Duodenal mucosa (tissue), 2 donors: Measurements from ENCODE around the gene PDZD4.

Experiments
- H3K27ac ChIP-seq: one replicate; pipeline ENCODE4 v1.7.0; 2013; ENCODE audit warnings: low read depth, low read length
- H3K27me3 ChIP-seq, 2 donors: one replicate each; pipeline ENCODE4 v1.7.0; 2013; ENCODE audit warnings: low read length in 2 of 2, control low read depth in 1 of 2; ENCODE audit not compliant: insufficient read depth in 2 of 2, control insufficient read depth in 1 of 2
- H3K36me3 ChIP-seq, 2 donors: one replicate each; pipeline ENCODE4 v1.7.0; 2013; ENCODE audit warnings: low read length in 2 of 2, control low read depth in 1 of 2; ENCODE audit not compliant: insufficient read depth in 2 of 2, control insufficient read depth in 1 of 2
- H3K4me1 ChIP-seq, 2 donors: one replicate each; pipeline ENCODE4 v1.7.0; 2013; ENCODE audit warnings: low read length in 2 of 2, control low read depth in 1 of 2; ENCODE audit not compliant: insufficient read depth in 2 of 2, control insufficient read depth in 1 of 2
- H3K4me3 ChIP-seq, 2 donors: one replicate each; pipeline ENCODE4 v1.7.0; 2013; ENCODE audit warnings: low read length in 2 of 2, low read depth in 1 of 2
- H3K9ac ChIP-seq, 2 donors: one replicate each; pipeline ENCODE4 v1.7.0; 2013; ENCODE audit warnings: low read length in 2 of 2, low read depth in 1 of 2
- H3K9me3 ChIP-seq, 2 donors: one replicate each; pipeline ENCODE4 v1.7.0; 2013; ENCODE audit warnings: low read length in 2 of 2, control low read depth in 1 of 2; ENCODE audit not compliant: control insufficient read depth in 1 of 2

PDZD4 gene

GRCh38 chrX:153765138-153766079 is 64.9 kb downstream of the PDZD4 start:
- no peaks in the 10 kb centered on the region for H3K36me3 ChIP-seq
- no peaks in the 10 kb centered on the region for H3K27me3 ChIP-seq
- H3K4me1 ChIP-seq, result peaks cover 0 to 7% of the 10 kb centered on the region in 2 donors
- H3K27ac ChIP-seq, result no peak overlapping the region
- no peaks in the 10 kb centered on the region for H3K9me3 ChIP-seq
- no peak overlapping the region for H3K9ac ChIP-seq
- no peak overlapping the region for H3K4me3 ChIP-seq

- Histone ChIP-seq H3K36me3 (no peaks in the 10 kb centered on the region), H3K27me3 (no peaks in the 10 kb centered on the region), H3K4me1 (peaks cover 0 to 7% of the 10 kb centered on the region in 2 donors), H3K4me3 (no peak overlapping the region), H3K9me3 (no peaks in the 10 kb centered on the region), H3K27ac (no peak overlapping the region), H3K9ac (no peak overlapping the region)
Measured at GRCh38 chrX:153764786-153765137, 65.6 kb downstream of the PDZD4 start.

GRCh38 chrX:153763989-153764755 is 66.2 kb downstream of the PDZD4 start, which contains the start of gene PLXNB3:
Gene PLXNB3, plus strand, starts transcription at chrX:153764249. Its CDS starts 1,287 bp downstream, at chrX:153765536.
- no peaks in the 10 kb centered on the region for H3K36me3 ChIP-seq
- no peak within 1 kb of the TSS for H3K4me3 ChIP-seq
- H3K27ac ChIP-seq, result no peak within 1 kb of the TSS
- H3K9ac ChIP-seq, result no peak within 1 kb of the TSS
- H3K4me1 ChIP-seq, result peaks cover 0 to 7% of the 10 kb centered on the region in 2 donors
- no peaks in the 10 kb centered on the region for H3K27me3 ChIP-seq
- no peaks in the 10 kb centered on the region for H3K9me3 ChIP-seq

- Histone ChIP-seq H3K9ac (no peak overlapping the region), H3K4me3 (no peak overlapping the region), H3K27me3 (no peaks in the 10 kb centered on the region), H3K27ac (no peak overlapping the region), H3K4me1 (peaks cover 0 to 7% of the 10 kb centered on the region in 2 donors), H3K9me3 (no peaks in the 10 kb centered on the region), H3K36me3 (no peaks in the 10 kb centered on the region)
Measured at GRCh38 chrX:153763298-153763932, 66.9 kb downstream of the PDZD4 start.

GRCh38 chrX:153762626-153763173 is 67.6 kb downstream of the PDZD4 start:
- Histone ChIP-seq H3K27me3 (no peaks in the 10 kb centered on the region), H3K4me3 (no peak overlapping the region), H3K27ac (no peak overlapping the region), H3K9ac (no peak overlapping the region), H3K36me3 (no peaks in the 10 kb centered on the region), H3K4me1 (peaks cover 0 to 7% of the 10 kb centered on the region in 2 donors), H3K9me3 (no peaks in the 10 kb centered on the region)

- Histone ChIP-seq H3K27ac (no peak overlapping the region), H3K4me1 (peaks cover 0 to 7% of the 10 kb centered on the region in 2 donors), H3K36me3 (no peaks in the 10 kb centered on the region), H3K9me3 (no peaks in the 10 kb centered on the region), H3K27me3 (no peaks in the 10 kb centered on the region), H3K4me3 (no peak overlapping the region), H3K9ac (no peak overlapping the region)
Measured at GRCh38 chrX:153761863-153762262, 68.5 kb downstream of the PDZD4 start.

- H3K27ac ChIP-seq, result no peak overlapping the region
- H3K27me3 ChIP-seq, result no peaks in the 10 kb centered on the region
- no peak overlapping the region for H3K4me3 ChIP-seq
- H3K9ac ChIP-seq, result no peak overlapping the region
- H3K36me3 ChIP-seq, result no peaks in the 10 kb centered on the region
- H3K4me1 ChIP-seq, result no peaks in the 10 kb centered on the region
- H3K9me3 ChIP-seq, result no peaks in the 10 kb centered on the region
Measured at GRCh38 chrX:153755136-153755535, 75.2 kb downstream of the PDZD4 start.
